Measurements from ENCODE around the gene XYLB. TPM values are rescaled to one million over a fixed set of nuclear protein-coding genes. Genes with fewer than 3 reads are reported as not detected.

Gene XYLB
- total and polyA plus RNA-seq, 2 of the 13 experiments (the other 11 are each of a cell fraction or from before 2014, with no cell fraction given) = 25.9 to 30.0 TPM

GRCh38 chr3:38335263-38335662 lies 11.3 kb upstream of the XYLB start:
- intact Hi-C loops (cut with micrococcal nuclease; ENCODE audit: unreplicated experiment) = no loop called here
- H4K20me1 ChIP-seq (ENCODE audit: insufficient read depth, low read length) = no peaks in the 10 kb centered on the region
- ATAC-seq = no peak; the same call in 1 of the 3 replicates
- in situ Hi-C loops (cut with HindIII; ENCODE audit: extremely low pct_ligation_motif_present, low pct_unique_long_range_greater_than_20kb) = no loop called here
- no peaks in the 10 kb centered on the region for H3K79me2 ChIP-seq (ENCODE audit: insufficient read depth, low read length)
- H3K4me3 ChIP-seq (replicated peaks in 1 of 3; ENCODE audit: insufficient read depth in 1 of 3, low read depth in 2 of 3, low read length in 3 of 3) = no peak overlapping the region
- TF ChIP-seq ZNF710 (CRISPR knock-in tag; IDR thresholded peaks at IDR 0.05; ENCODE audit: borderline replicate concordance) (no peak), PBX3 (CRISPR knock-in tag; IDR thresholded peaks at IDR 0.05; ENCODE audit: borderline replicate concordance) (no peak), RCOR2 (CRISPR knock-in tag; IDR thresholded peaks at IDR 0.05) (no peak), CENPX (CRISPR knock-in tag; IDR thresholded peaks at IDR 0.05) (no peak), ZNF207 (IDR thresholded peaks at IDR 0.05; ENCODE audit: borderline replicate concordance) (no peak), ZKSCAN1 (IDR thresholded peaks at IDR 0.05; ENCODE audit: low read length) (no peak), ZNF580 (CRISPR knock-in tag; IDR thresholded peaks at IDR 0.05; ENCODE audit: borderline replicate concordance, low read depth) (no peak), PRDM15 (CRISPR knock-in tag; IDR thresholded peaks at IDR 0.05) (no peak), SRSF1 (optimal IDR thresholded peaks at IDR 0.05; ENCODE audit: low read depth, low read length) (no peak), NR2C2 (CRISPR knock-in tag; IDR thresholded peaks at IDR 0.05; ENCODE audit: borderline replicate concordance) (no peak), HMGXB4 (CRISPR knock-in tag; IDR thresholded peaks at IDR 0.05; ENCODE audit: borderline replicate concordance in 1 of 2, low read depth in 1 of 2) (no peak), ADNP (CRISPR knock-in tag; IDR thresholded peaks at IDR 0.05) (no peak), SAFB2 (CRISPR knock-in tag; IDR thresholded peaks at IDR 0.05; ENCODE audit: borderline replicate concordance, low read depth) (no peak)
- H3K36me3 ChIP-seq (replicated peaks in 1 of 2; ENCODE audit: control insufficient read depth in 1 of 2, insufficient read depth in 2 of 2, low read length in 2 of 2) = no peaks in the 10 kb centered on the region
- WGBS (ENCODE audit: low lambda C conversion rate) = 63% methylated on average over 6 of the region's 6 CpGs
- ChIA-PET POLR2A (no interaction called here), CTCF (ENCODE audit: low intra/inter-chr PET ratio, low total read pairs) (no interaction called here)
- FAIRE-seq = no peak
- BruUV-seq (replicated peaks) = no TSS peak
- peaks cover 0 to 11% of the 10 kb centered on the region in 2 experiments; a peak in 2 of 5 replicates for H3K27me3 ChIP-seq (ENCODE audit: control insufficient read depth in 1 of 2, insufficient read depth in 2 of 2, low read length in 2 of 2)
- DNase-seq (ENCODE audit: low spot score) = no peak
- peaks cover 21% of the 10 kb centered on the region for H3K4me1 ChIP-seq (ENCODE audit: insufficient read depth, low read length)
- H3K4me2 ChIP-seq (ENCODE audit: low read depth, low read length) = no peak overlapping the region
- H2AFZ ChIP-seq (ENCODE audit: low read length) = no peak overlapping the region
- H3K9me3 ChIP-seq (ENCODE audit: low read length) = no peaks in the 10 kb centered on the region
- no peak overlapping the region for H3K27ac ChIP-seq (ENCODE audit: extremely low read length, insufficient read depth, low read length)
- no peak overlapping the region for H3K9ac ChIP-seq (ENCODE audit: insufficient read depth, low read depth, low read length)

Measured in HepG2 (cell line).